ENCODE measurements around the gene NAA20. TPM values are rescaled to one million over a fixed set of nuclear protein-coding genes. Genes with fewer than 3 reads are reported as not detected.
A peak's percentile ranks its signal among the peaks of the same experiment; 100 is the strongest.

The NAA20 gene
- total and polyA plus RNA-seq, 2 donors from 2014 or later, result 72.8 to 104 TPM

- Histone ChIP-seq H3K4me1 (ENCODE audit: control insufficient read depth in 2 of 3, insufficient read depth in 2 of 3, low read depth in 1 of 3, low read length in 3 of 3) (peaks cover 0 to 36% (median 31%) of the 10 kb centered on the region in 3 donors), H3K27ac (ENCODE audit: low read depth in 2 of 2, low read length in 2 of 2) (peak overlapping the region in 1 of 2 donors; percentile 43), H3K36me3 (ENCODE audit: control insufficient read depth in 2 of 3, insufficient read depth in 3 of 3, low read length in 3 of 3) (peaks cover 0 to 7% (median 5%) of the 10 kb centered on the region in 3 donors), H3K9me3 (ENCODE audit: control insufficient read depth in 2 of 3, insufficient read depth in 1 of 3, low read length in 3 of 3) (no peaks in the 10 kb centered on the region), H3K4me3 (ENCODE audit: low read length in 3 of 3) (no peak overlapping the region), H3K9ac (ENCODE audit: low read length in 3 of 3) (no peak overlapping the region), H3K27me3 (ENCODE audit: control insufficient read depth, insufficient read depth, low read length) (no peaks in the 10 kb centered on the region)
- FAIRE-seq, result no peak
- intact Hi-C loops (cut with DNase I), result no loop called here
- TF ChIP-seq CTCF (IDR thresholded peaks at IDR 0.05; ENCODE audit: borderline replicate concordance, extremely low read depth, insufficient read depth), result no peak
- no peak for DNase-seq
Observed at GRCh38 chr20:19981031-19981451, 36.1 kb upstream of the NAA20 start.

DNA sequence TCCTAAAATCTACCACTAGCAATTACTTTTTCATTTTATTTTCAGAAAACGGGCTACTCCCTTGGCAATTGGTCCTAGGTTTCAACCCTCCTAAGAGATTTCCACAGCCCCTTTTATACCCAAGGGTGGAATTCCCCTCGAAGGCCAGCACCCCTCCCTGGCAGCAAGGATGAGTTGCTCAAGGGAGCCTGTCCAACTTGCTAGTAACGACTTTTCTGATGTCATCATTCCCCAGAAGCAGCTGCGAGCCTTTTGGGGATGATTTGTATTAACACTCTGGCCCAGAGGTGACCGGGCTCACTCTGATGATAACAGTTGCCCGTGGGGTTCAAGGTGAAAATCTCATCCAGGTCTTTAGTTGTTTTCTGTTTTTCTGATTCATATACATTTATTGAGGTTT is 30.7 kb upstream of the NAA20 start:
- Histone ChIP-seq H3K9ac (ENCODE audit: low read length in 3 of 3) (no peak overlapping the region), H3K4me1 (ENCODE audit: control insufficient read depth in 2 of 3, insufficient read depth in 2 of 3, low read depth in 1 of 3, low read length in 3 of 3) (peaks cover 4 to 24% (median 18%) of the 10 kb centered on the region in 3 donors), H3K27ac (ENCODE audit: low read depth in 2 of 2, low read length in 2 of 2) (no peak overlapping the region), H3K4me3 (ENCODE audit: low read length in 3 of 3) (no peak overlapping the region), H3K27me3 (ENCODE audit: control insufficient read depth, insufficient read depth, low read length) (no peaks in the 10 kb centered on the region), H3K36me3 (ENCODE audit: control insufficient read depth in 2 of 3, insufficient read depth in 3 of 3, low read length in 3 of 3) (peaks cover 0 to 7% (median 0%) of the 10 kb centered on the region in 3 donors), H3K9me3 (ENCODE audit: control insufficient read depth in 2 of 3, insufficient read depth in 1 of 3, low read length in 3 of 3) (no peaks in the 10 kb centered on the region)
- DNase-seq (no peak), FAIRE-seq (no peak)
- intact Hi-C loops (cut with DNase I), result no loop called here
- TF ChIP-seq CTCF (IDR thresholded peaks at IDR 0.05; ENCODE audit: borderline replicate concordance, extremely low read depth, insufficient read depth), result no peak

GRCh38 chr20:19987046-19987445 is 30.1 kb upstream of the NAA20 start:
- no peak overlapping the region for H3K27ac ChIP-seq (ENCODE audit: low read depth in 2 of 2, low read length in 2 of 2)
- no peaks in the 10 kb centered on the region for H3K9me3 ChIP-seq (ENCODE audit: control insufficient read depth in 2 of 3, insufficient read depth in 1 of 3, low read length in 3 of 3)
- H3K4me3 ChIP-seq (ENCODE audit: low read length in 3 of 3), result no peak overlapping the region
- DNase-seq, result no peak
- no peak for FAIRE-seq
- H3K9ac ChIP-seq (ENCODE audit: low read length in 3 of 3), result no peak overlapping the region
- TF ChIP-seq CTCF (IDR thresholded peaks at IDR 0.05; ENCODE audit: borderline replicate concordance, extremely low read depth, insufficient read depth), result no peak
- peaks cover 6 to 24% (median 23%) of the 10 kb centered on the region in 3 donors for H3K4me1 ChIP-seq (ENCODE audit: control insufficient read depth in 2 of 3, insufficient read depth in 2 of 3, low read depth in 1 of 3, low read length in 3 of 3)
- H3K36me3 ChIP-seq (ENCODE audit: control insufficient read depth in 2 of 3, insufficient read depth in 3 of 3, low read length in 3 of 3), result peaks cover 0 to 9% (median 0%) of the 10 kb centered on the region in 3 donors
- H3K27me3 ChIP-seq (ENCODE audit: control insufficient read depth, insufficient read depth, low read length), result no peaks in the 10 kb centered on the region
- intact Hi-C loops (cut with DNase I), result no loop called here

- DNase-seq, result peak in 1 of 5 donors; percentile 52
- no peak for FAIRE-seq
- intact Hi-C loops (cut with DNase I), result loop anchor here (10.0 kb wide), 2 partner anchors 206 to 296 kb away; no protein-coding TSS in a partner anchor
- TF ChIP-seq CTCF (IDR thresholded peaks at IDR 0.05; ENCODE audit: borderline replicate concordance, extremely low read depth, insufficient read depth), result no peak
- Histone ChIP-seq H3K4me3 (ENCODE audit: low read length in 3 of 3) (no peak overlapping the region), H3K9me3 (ENCODE audit: control insufficient read depth in 2 of 3, insufficient read depth in 1 of 3, low read length in 3 of 3) (no peaks in the 10 kb centered on the region), H3K27me3 (ENCODE audit: control insufficient read depth, insufficient read depth, low read length) (no peaks in the 10 kb centered on the region), H3K36me3 (ENCODE audit: control insufficient read depth in 2 of 3, insufficient read depth in 3 of 3, low read length in 3 of 3) (peaks cover 0 to 11% (median 5%) of the 10 kb centered on the region in 3 donors), H3K27ac (ENCODE audit: low read depth in 2 of 2, low read length in 2 of 2) (peak overlapping the region; percentile 24 to 41), H3K9ac (ENCODE audit: low read length in 3 of 3) (no peak overlapping the region), H3K4me1 (ENCODE audit: control insufficient read depth in 2 of 3, insufficient read depth in 2 of 3, low read depth in 1 of 3, low read length in 3 of 3) (peaks cover 7 to 50% (median 27%) of the 10 kb centered on the region in 3 donors)
Observed at GRCh38 chr20:19990850-19991249, 26.3 kb upstream of the NAA20 start.

Measured in kidney (tissue), 14 donors.